Neuronal stem cell (in vitro differentiated cells): ENCODE results near the gene GALNT3.

Source experiments
- DNase-seq: peaks from one replicate; pipeline ENCODE4 v3.0.0-alpha.2; 2013; ENCODE audit warnings: low spot score
- H2AFZ ChIP-seq: one replicate; pipeline ENCODE4 v1.6.1; 2013; ENCODE audit warnings: mild to moderate bottlenecking, low read length, inconsistent platforms
- H2AK5ac ChIP-seq: 2 replicates; pipeline ENCODE4 v1.6.1; 2013; ENCODE audit warnings: low read depth, mild to moderate bottlenecking, inconsistent platforms, low read length, moderate library complexity, mixed read lengths
- H2BK120ac ChIP-seq: 2 replicates; pipeline ENCODE4 v1.6.1; 2013; ENCODE audit warnings: low read depth, mild to moderate bottlenecking, inconsistent platforms, low read length, moderate library complexity, mixed read lengths
- H2BK12ac ChIP-seq: one replicate; pipeline ENCODE4 v1.6.1; 2013; ENCODE audit warnings: low read length, inconsistent platforms
- H2BK15ac ChIP-seq: 2 replicates; pipeline ENCODE4 v1.6.1; 2013; ENCODE audit warnings: mild to moderate bottlenecking, low read length, inconsistent platforms, mixed read lengths
- H2BK5ac ChIP-seq: one replicate; pipeline ENCODE4 v1.6.1; 2013; ENCODE audit warnings: inconsistent platforms, mild to moderate bottlenecking, low read length, moderate library complexity
- H3K14ac ChIP-seq: one replicate; pipeline ENCODE4 v1.6.1; 2013; ENCODE audit warnings: low read length, inconsistent platforms
- H3K18ac ChIP-seq: 2 replicates; pipeline ENCODE4 v1.6.1; 2013; ENCODE audit warnings: low read length, inconsistent platforms
- H3K23ac ChIP-seq: 2 replicates; pipeline ENCODE4 v1.6.1; 2013; ENCODE audit warnings: low read depth, mild to moderate bottlenecking, mixed read lengths, low read length, inconsistent platforms; ENCODE audit not compliant: poor library complexity
- H3K27ac ChIP-seq: replicated peaks from 3 replicates; pipeline ENCODE4 v1.5.1; 2013; ENCODE audit warnings: low read length, inconsistent platforms
- H3K27me3 ChIP-seq, 3 experiments: 2 replicates each; pipeline ENCODE4 v1.6.1; 2013; ENCODE audit warnings: low read length in 3 of 3, mild to moderate bottlenecking in 2 of 3, inconsistent platforms in 1 of 3, low read depth in 1 of 3, mixed read lengths in 1 of 3, moderate library complexity in 1 of 3; ENCODE audit not compliant: control insufficient read depth in 3 of 3, insufficient read depth in 3 of 3
- H3K36me3 ChIP-seq, 2 donors: replicated peaks in 1 of 2; 2 replicates each; pipeline ENCODE4 v1.6.1; 2013; ENCODE audit warnings: low read length in 2 of 2; ENCODE audit not compliant: control insufficient read depth in 2 of 2, insufficient read depth in 2 of 2
- H3K4ac ChIP-seq: 2 replicates; pipeline ENCODE4 v1.6.1; 2013; ENCODE audit warnings: inconsistent platforms, mild to moderate bottlenecking, low read length, moderate library complexity
- H3K4me1 ChIP-seq, 2 donors: 1 replicate in 1 of 2; 2 replicates in 1 of 2; pipeline ENCODE4 v1.6.1; 2013; ENCODE audit warnings: low read length in 2 of 2, low read depth in 1 of 2; ENCODE audit not compliant: control insufficient read depth in 2 of 2, insufficient read depth in 1 of 2
- H3K4me2 ChIP-seq: one replicate; pipeline ENCODE4 v1.6.1; 2013; ENCODE audit warnings: mild to moderate bottlenecking, low read length, inconsistent platforms; ENCODE audit not compliant: insufficient read depth, poor library complexity, severe bottlenecking
- H3K4me3 ChIP-seq, 2 donors: 2 replicates each; pipeline ENCODE4 v1.5.1; 2013; ENCODE audit warnings: low read length in 2 of 2, mild to moderate bottlenecking in 2 of 2, inconsistent platforms in 1 of 2, moderate library complexity in 1 of 2
- H3K79me1 ChIP-seq: one replicate; pipeline ENCODE4 v1.6.1; 2013; ENCODE audit warnings: low read depth, mild to moderate bottlenecking, inconsistent platforms, low read length, moderate library complexity
- H3K9ac ChIP-seq: one replicate; pipeline ENCODE4 v1.6.1; 2013; ENCODE audit warnings: mild to moderate bottlenecking, low read depth, low read length, inconsistent platforms; ENCODE audit not compliant: poor library complexity
- H3K9me3 ChIP-seq, 2 donors: replicated peaks in 1 of 2; 2 replicates each; pipeline versions ENCODE3 to v1.6.1; 2013; ENCODE audit warnings: low read length in 2 of 2, mild to moderate bottlenecking in 2 of 2, inconsistent platforms in 1 of 2, low read depth in 1 of 2, mixed read lengths in 1 of 2, moderate library complexity in 1 of 2; ENCODE audit not compliant: control insufficient read depth in 2 of 2, insufficient read depth in 1 of 2
- H4K8ac ChIP-seq: one replicate; pipeline ENCODE4 v1.6.1; 2013; ENCODE audit warnings: low read depth, mild to moderate bottlenecking, inconsistent platforms, low read length, moderate library complexity
- H4K91ac ChIP-seq: one replicate; pipeline ENCODE4 v1.6.1; 2013; ENCODE audit warnings: low read length, low read depth, mild to moderate bottlenecking, inconsistent platforms; ENCODE audit not compliant: poor library complexity
- WGBS, 2 donors: extraction: QIAGEN DNeasy Blood & Tissue Kit; methylation state at CpG; one replicate each; pipeline ENCODE4 v1.1.7; 2013; ENCODE audit warnings: missing lambda C conversion rate in 2 of 2, mixed read lengths in 1 of 2; ENCODE audit not compliant: insufficient read length in 2 of 2, insufficient replicate concordance in 1 of 2; ENCODE audit errors: extremely low coverage in 2 of 2; 5-methylcytosine and 5-hydroxymethylcytosine counted together

GALNT3 gene

GRCh38 chr2:165766326-165766927 is 27.6 kb downstream of the GALNT3 start:
- peaks cover 0 to 7% of the 10 kb centered on the region in 2 donors for H3K4me1 ChIP-seq
- no peak overlapping the region for H3K4me3 ChIP-seq
- no peaks in the 10 kb centered on the region for H3K36me3 ChIP-seq
- H4K8ac ChIP-seq = no peak overlapping the region
- no peak overlapping the region for H2AFZ ChIP-seq
- H2BK120ac ChIP-seq = no peak overlapping the region
- H3K4ac ChIP-seq = no peak overlapping the region
- H3K9me3 ChIP-seq = no peaks in the 10 kb centered on the region
- DNase-seq = no peak
- no peak overlapping the region for H2AK5ac ChIP-seq
- H4K91ac ChIP-seq = no peak overlapping the region
- H3K4me2 ChIP-seq = no peak overlapping the region
- no peak overlapping the region for H3K9ac ChIP-seq
- H2BK5ac ChIP-seq = no peak overlapping the region
- no peak overlapping the region for H2BK15ac ChIP-seq
- no peak overlapping the region for H3K27ac ChIP-seq
- no peak overlapping the region for H3K18ac ChIP-seq
- H3K79me1 ChIP-seq = no peaks in the 10 kb centered on the region
- no peak overlapping the region for H3K14ac ChIP-seq
- no peak overlapping the region for H2BK12ac ChIP-seq
- no peaks in the 10 kb centered on the region for H3K27me3 ChIP-seq
- no peak overlapping the region for H3K23ac ChIP-seq

DNA sequence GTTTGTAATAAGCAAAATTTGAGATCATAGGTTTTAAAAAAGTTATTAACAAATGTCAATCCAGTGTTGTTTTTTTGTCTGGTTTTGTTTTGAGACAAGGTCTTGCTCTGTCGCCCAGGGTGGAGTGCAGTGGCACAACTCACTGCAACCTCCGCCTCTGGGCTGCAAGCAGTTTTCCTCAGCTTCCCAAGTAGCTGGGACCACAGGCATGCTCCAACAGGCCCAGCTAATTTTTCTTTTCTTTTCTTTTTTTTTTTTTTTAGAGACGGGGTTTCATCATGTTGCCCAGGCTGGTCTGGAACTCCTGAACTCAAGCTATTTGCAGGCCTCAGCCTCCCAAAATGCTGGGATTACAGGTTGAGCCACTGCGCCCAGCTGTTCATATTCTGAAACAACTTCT is 31.3 kb downstream of the GALNT3 start:
- Histone ChIP-seq H3K18ac (no peak overlapping the region), H3K4me1 (peaks cover 0 to 7% of the 10 kb centered on the region in 2 donors), H3K9ac (no peak overlapping the region), H2BK15ac (no peak overlapping the region), H3K9me3 (no peaks in the 10 kb centered on the region), H3K79me1 (no peaks in the 10 kb centered on the region), H3K4me2 (no peak overlapping the region), H3K27ac (no peak overlapping the region), H3K27me3 (no peaks in the 10 kb centered on the region), H3K4ac (no peak overlapping the region), H3K23ac (no peak overlapping the region), H2BK120ac (no peak overlapping the region), H3K36me3 (no peaks in the 10 kb centered on the region), H2AK5ac (no peak overlapping the region), H2BK12ac (no peak overlapping the region), H3K14ac (no peak overlapping the region), H4K91ac (no peak overlapping the region), H2AFZ (peak overlapping the region; percentile 32), H4K8ac (no peak overlapping the region), H2BK5ac (no peak overlapping the region), H3K4me3 (no peak overlapping the region)
- DNase-seq = no peak
- no CpG with 5 or more reads among the region's 4 CpGs for WGBS, 2 donors

- no peak overlapping the region for H3K27ac ChIP-seq
- no CpG with 5 or more reads among the region's 4 CpGs for WGBS, 2 donors
- H4K91ac ChIP-seq = no peak overlapping the region
- no peak overlapping the region for H3K4ac ChIP-seq
- peaks cover 0 to 7% of the 10 kb centered on the region in 2 donors for H3K4me1 ChIP-seq
- DNase-seq = no peak
- no peak overlapping the region for H2BK12ac ChIP-seq
- no peaks in the 10 kb centered on the region for H3K79me1 ChIP-seq
- no peak overlapping the region for H2BK5ac ChIP-seq
- H2BK15ac ChIP-seq = no peak overlapping the region
- H3K4me3 ChIP-seq = no peak overlapping the region
- H3K36me3 ChIP-seq = no peaks in the 10 kb centered on the region
- H3K9ac ChIP-seq = no peak overlapping the region
- no peaks in the 10 kb centered on the region for H3K9me3 ChIP-seq
- H3K14ac ChIP-seq = no peak overlapping the region
- H4K8ac ChIP-seq = no peak overlapping the region
- no peak overlapping the region for H2AFZ ChIP-seq
- no peak overlapping the region for H2AK5ac ChIP-seq
- no peak overlapping the region for H3K4me2 ChIP-seq
- H3K23ac ChIP-seq = no peak overlapping the region
- no peaks in the 10 kb centered on the region for H3K27me3 ChIP-seq
- no peak overlapping the region for H2BK120ac ChIP-seq
- no peak overlapping the region for H3K18ac ChIP-seq
These were observed 36.0 kb downstream of the GALNT3 start for GRCh38 chr2:165757906-165758675.

GRCh38 chr2:165746501-165746900 is 47.5 kb downstream of the GALNT3 start:
- no peaks in the 10 kb centered on the region for H3K4me1 ChIP-seq
- no peaks in the 10 kb centered on the region for H3K79me1 ChIP-seq
- no peak overlapping the region for H3K14ac ChIP-seq
- H3K4ac ChIP-seq = no peak overlapping the region
- H3K18ac ChIP-seq = no peak overlapping the region
- H2BK15ac ChIP-seq = no peak overlapping the region
- H2BK5ac ChIP-seq = no peak overlapping the region
- H3K23ac ChIP-seq = no peak overlapping the region
- no peak overlapping the region for H3K9ac ChIP-seq
- H4K8ac ChIP-seq = no peak overlapping the region
- no peak overlapping the region for H3K4me2 ChIP-seq
- no peak overlapping the region for H2AK5ac ChIP-seq
- no peak overlapping the region for H3K4me3 ChIP-seq
- no peak for DNase-seq
- H3K9me3 ChIP-seq = no peaks in the 10 kb centered on the region
- H2AFZ ChIP-seq = no peak overlapping the region
- H2BK12ac ChIP-seq = no peak overlapping the region
- no peak overlapping the region for H3K27ac ChIP-seq
- H4K91ac ChIP-seq = no peak overlapping the region
- no peak overlapping the region for H2BK120ac ChIP-seq
- H3K36me3 ChIP-seq = no peaks in the 10 kb centered on the region
- H3K27me3 ChIP-seq = no peaks in the 10 kb centered on the region
- no CpG with 5 or more reads among the region's 8 CpGs for WGBS, 2 donors
